ENCODE data around the gene HIRA.

HIRA gene

GRCh38 chr22:19431649-19432132 is at the start of gene HIRA:
TSS of gene HIRA (minus strand) at chr22:19431733. CDS start at chr22:19431476, 257 bp downstream.
- peak; percentile 74 to 82 (median 80) for DNase-seq

GRCh38 chr22:19480789-19481188 is 49.3 kb upstream of the HIRA start:
- DNase-seq: no peak

GRCh38 chr22:19480173-19480568 is 48.6 kb upstream of the HIRA start:
- DNase-seq: no peak

- peak; percentile 69 to 85 (median 74) for DNase-seq
Observed at GRCh38 chr22:19479355-19480172, 48.0 kb upstream of the HIRA start, which contains the start of gene CDC45. TSS of gene CDC45 (plus strand) at chr22:19479920. CDS start at chr22:19479969, 49 bp downstream.

- DNase-seq: peak; percentile 42 to 74 (median 60)
Observed at GRCh38 chr22:19478901-19479354, 47.4 kb upstream of the HIRA start, which contains the start of gene UFD1. TSS of gene UFD1 (minus strand) at chr22:19479193. CDS start at chr22:19479085, 108 bp downstream.

GRCh38 chr22:19478045-19478900 is 46.7 kb upstream of the HIRA start:
- DNase-seq: no peak

- no peak for DNase-seq
Observed at GRCh38 chr22:19477321-19478044, 46.0 kb upstream of the HIRA start.

- no peak for DNase-seq
Observed at GRCh38 chr22:19476023-19476422, 44.5 kb upstream of the HIRA start.

- no peak for DNase-seq
Observed at GRCh38 chr22:19473578-19473977, 42.0 kb upstream of the HIRA start.

GRCh38 chr22:19472233-19472632 is 40.7 kb upstream of the HIRA start:
- DNase-seq: no peak

- no peak for DNase-seq
Observed at GRCh38 chr22:19471572-19471971, 40.0 kb upstream of the HIRA start.

- no peak for DNase-seq
Observed at GRCh38 chr22:19470010-19470409, 38.5 kb upstream of the HIRA start.

GRCh38 chr22:19469421-19469820 is 37.9 kb upstream of the HIRA start:
- no peak for DNase-seq

- no peak for DNase-seq
Observed at GRCh38 chr22:19467912-19468311, 36.4 kb upstream of the HIRA start.

- no peak for DNase-seq
Observed at GRCh38 chr22:19466848-19467752, 35.6 kb upstream of the HIRA start.

GRCh38 chr22:19466126-19466716 is 34.7 kb upstream of the HIRA start:
- DNase-seq: no peak

- DNase-seq: no peak
Observed at GRCh38 chr22:19464975-19465374, 33.4 kb upstream of the HIRA start.

- DNase-seq: no peak
Observed at GRCh38 chr22:19464546-19464945, 33.0 kb upstream of the HIRA start.

GRCh38 chr22:19463491-19464469 is 32.2 kb upstream of the HIRA start:
- no peak for DNase-seq

GRCh38 chr22:19463008-19463407 is 31.5 kb upstream of the HIRA start:
- no peak for DNase-seq

Measured in activated naive CD4-positive, alpha-beta T cell (primary cell).